ENCODE measurements around the gene SYP. TPM values are rescaled to one million over a fixed set of nuclear protein-coding genes. Genes with fewer than 3 reads are reported as not detected.

Gene SYP
- total and polyA plus RNA-seq, 10 of the 15 experiments (the other 5 are each of a cell fraction or from before 2014, with no cell fraction given) = 0.34 to 1.7 (median 0.74) TPM

- SMC1A ChIA-PET (ENCODE audit: uncharacterized antibody, unreplicated experiment) = interaction anchor here (1.0 kb wide), 1 partner anchor 39 kb away, joined by 3 read pairs; the partner anchor contains the start of gene GPKOW
- H3K4me1 ChIP-seq (ENCODE audit: control insufficient read depth, insufficient read depth, low read length) = no peaks in the 10 kb centered on the region; the same call in 1 of the 2 replicates
- no peak for TF ChIP-seq ZBTB40 (IDR thresholded peaks at IDR 0.05; ENCODE audit: borderline replicate concordance)
- no peak for TF ChIP-seq STAT1 (conservative IDR thresholded peaks at IDR 0.05)
- TF ChIP-seq EZH2 (IDR thresholded peaks at IDR 0.05; ENCODE audit: borderline replicate concordance, control insufficient read depth, low read depth, low read length) = no peak
- TF ChIP-seq MEF2A (IDR thresholded peaks at IDR 0.05; ENCODE audit: insufficient read depth, low read depth, low read length) = no peak
- TF ChIP-seq, protein P1, sequence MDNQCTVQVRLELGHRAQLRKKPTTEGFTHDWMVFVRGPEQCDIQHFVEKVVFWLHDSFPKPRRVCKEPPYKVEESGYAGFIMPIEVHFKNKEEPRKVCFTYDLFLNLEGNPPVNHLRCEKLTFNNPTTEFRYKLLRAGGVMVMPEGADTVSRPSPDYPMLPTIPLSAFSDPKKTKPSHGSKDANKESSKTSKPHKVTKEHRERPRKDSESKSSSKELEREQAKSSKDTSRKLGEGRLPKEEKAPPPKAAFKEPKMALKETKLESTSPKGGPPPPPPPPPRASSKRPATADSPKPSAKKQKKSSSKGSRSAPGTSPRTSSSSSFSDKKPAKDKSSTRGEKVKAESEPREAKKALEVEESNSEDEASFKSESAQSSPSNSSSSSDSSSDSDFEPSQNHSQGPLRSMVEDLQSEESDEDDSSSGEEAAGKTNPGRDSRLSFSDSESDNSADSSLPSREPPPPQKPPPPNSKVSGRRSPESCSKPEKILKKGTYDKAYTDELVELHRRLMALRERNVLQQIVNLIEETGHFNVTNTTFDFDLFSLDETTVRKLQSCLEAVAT (IDR thresholded peaks at IDR 0.05) = no peak
- H3K9ac ChIP-seq (ENCODE audit: control insufficient read depth, insufficient read depth, low read length) = no peak overlapping the region
- no peaks in the 10 kb centered on the region for H3K27me3 ChIP-seq (replicated peaks in 1 of 2; ENCODE audit: control insufficient read depth in 2 of 2, insufficient read depth in 2 of 2, low read length in 1 of 2)
- no peak overlapping the region for H3K4me3 ChIP-seq
- RAD21 ChIA-PET (ENCODE audit: unreplicated experiment) = no interaction called here
- no peaks in the 10 kb centered on the region; the same call in 2 of the 3 replicates for H3K9me3 ChIP-seq (replicated peaks; ENCODE audit: control insufficient read depth, insufficient read depth, low read length)
- no peak for FAIRE-seq
- no peak for DNase-seq (ENCODE audit: low read depth, low spot score)
- CTCF ChIA-PET = interaction anchor here (0.9 to 1.2 kb wide), 3 partner anchors 10 to 31 kb away, joined by 3 to 6 read pairs (median 4); partner anchors contain the start of gene PLP2
- H3K4me2 ChIP-seq (ENCODE audit: control insufficient read depth, insufficient read depth) = no peak overlapping the region
- in situ Hi-C loops (cut with MboI) = no loop called here
- ATAC-seq = no peak
- no peak overlapping the region for H3K27ac ChIP-seq (ENCODE audit: control insufficient read depth, insufficient read depth)
- WGBS (ENCODE audit: insufficient coverage, insufficient replicate concordance, low lambda C conversion rate, missing lambda C conversion rate) = 63% methylated on average over 5 of the region's 5 CpGs
- no TSS peak for BruUV-seq (replicated peaks)
- intact Hi-C loops (cut with micrococcal nuclease; ENCODE audit: unreplicated experiment) = loop anchor here (1.0 kb wide), 1 partner anchor 38 kb away; the partner anchor contains the start of gene GPKOW
- no peaks in the 10 kb centered on the region for H3K79me2 ChIP-seq (ENCODE audit: control insufficient read depth, insufficient read depth, low read length)
- POLR2A ChIA-PET = no interaction called here
- no peaks in the 10 kb centered on the region for H4K20me1 ChIP-seq (ENCODE audit: control insufficient read depth, insufficient read depth)
- H2AFZ ChIP-seq (ENCODE audit: control insufficient read depth, low read depth, low read length) = no peak overlapping the region
- H3K36me3 ChIP-seq (ENCODE audit: control insufficient read depth in 2 of 2, insufficient read depth in 2 of 2, low read length in 1 of 2) = no peaks in the 10 kb centered on the region
Observed at GRCh38 chrX:49161632-49162031, 38.4 kb downstream of the SYP start.

Measured in GM12878 (cell line).